Left ventricle myocardium inferior (tissue), 1 donor: ENCODE results near the gene TMTC1. TPM values are rescaled to one million over a fixed set of nuclear protein-coding genes. Genes with fewer than 3 reads are reported as not detected.
A peak's percentile ranks its signal among the peaks of the same experiment; 100 is the strongest.

Experiments used
- DNase-seq: peaks from one replicate; pipeline ENCODE4 v3.0.0-alpha.2; 2020
- H3K27ac ChIP-seq: fragments of 200-600 bp; replicated peaks from 2 replicates; pipeline ENCODE4 v1.8.0; 2021
- H3K27me3 ChIP-seq: fragments of 200-600 bp; 2 replicates; pipeline ENCODE4 v1.8.0; 2021; ENCODE audit warnings: low read depth
- H3K36me3 ChIP-seq: fragments of 200-600 bp; 2 replicates; pipeline ENCODE4 v1.8.0; 2021
- H3K4me1 ChIP-seq: fragments of 200-600 bp; 2 replicates; pipeline ENCODE4 v1.8.0; 2021
- H3K4me3 ChIP-seq: fragments of 200-600 bp; 2 replicates; pipeline ENCODE4 v1.8.0; 2021; ENCODE audit warnings: mild to moderate bottlenecking, moderate library complexity
- H3K9me3 ChIP-seq: fragments of 200-600 bp; replicated peaks from 2 replicates; pipeline ENCODE4 v1.8.0; 2021
- intact Hi-C: fragments of 100-400 bp; cut with micrococcal nuclease; formaldehyde crosslinking; loops from one replicate; pipeline ENCODE4 v1.11.0; 2022
- total RNA-seq: library from RNA; stranded (reverse); fragmentation: NEBNext Ultra II Directional; extraction: Animal tissue kit (Norgen Biotek cat#: 25700); gene quantifications from one replicate; pipeline ENCODE4 v1.2.1, GENCODE V29; 2021
- TF ChIP-seq, protein P1 (sequence below): fragments of 200-600 bp; IDR thresholded peaks from 2 replicates; pipeline ENCODE4 v1.8.0; 2021; ENCODE audit warnings: antibody characterized with exemption, mild to moderate bottlenecking, borderline replicate concordance
- donor health status: DM: no; HTN: yes; CAD: no; lungs with severe emphysema.

The TMTC1 gene
- total RNA-seq, 1 donor from 2014 or later = 38.4 TPM

DNA sequence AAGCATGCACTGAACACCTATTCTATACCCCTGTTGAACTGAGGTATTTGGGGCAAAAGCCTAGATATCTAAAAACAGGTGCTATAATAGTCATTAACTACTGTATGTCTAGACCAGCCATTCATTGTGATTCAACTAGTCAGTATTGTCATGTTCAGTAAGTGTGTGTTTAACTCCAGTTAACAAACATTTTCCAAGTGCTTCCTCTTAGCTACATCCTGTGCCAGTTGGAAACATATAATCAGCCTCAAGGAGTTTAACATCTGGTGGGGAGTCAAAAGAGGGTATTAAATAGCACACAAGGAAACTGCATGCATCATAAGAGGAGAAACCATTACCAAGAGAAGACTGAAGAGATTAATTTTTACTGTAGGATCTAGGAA, 20.4 kb downstream of the TMTC1 start:
- H3K9me3 ChIP-seq = no peaks in the 10 kb centered on the region
- H3K27ac ChIP-seq = peak overlapping the region; percentile 61
- intact Hi-C loops = no loop called here
- TF ChIP-seq, protein P1, sequence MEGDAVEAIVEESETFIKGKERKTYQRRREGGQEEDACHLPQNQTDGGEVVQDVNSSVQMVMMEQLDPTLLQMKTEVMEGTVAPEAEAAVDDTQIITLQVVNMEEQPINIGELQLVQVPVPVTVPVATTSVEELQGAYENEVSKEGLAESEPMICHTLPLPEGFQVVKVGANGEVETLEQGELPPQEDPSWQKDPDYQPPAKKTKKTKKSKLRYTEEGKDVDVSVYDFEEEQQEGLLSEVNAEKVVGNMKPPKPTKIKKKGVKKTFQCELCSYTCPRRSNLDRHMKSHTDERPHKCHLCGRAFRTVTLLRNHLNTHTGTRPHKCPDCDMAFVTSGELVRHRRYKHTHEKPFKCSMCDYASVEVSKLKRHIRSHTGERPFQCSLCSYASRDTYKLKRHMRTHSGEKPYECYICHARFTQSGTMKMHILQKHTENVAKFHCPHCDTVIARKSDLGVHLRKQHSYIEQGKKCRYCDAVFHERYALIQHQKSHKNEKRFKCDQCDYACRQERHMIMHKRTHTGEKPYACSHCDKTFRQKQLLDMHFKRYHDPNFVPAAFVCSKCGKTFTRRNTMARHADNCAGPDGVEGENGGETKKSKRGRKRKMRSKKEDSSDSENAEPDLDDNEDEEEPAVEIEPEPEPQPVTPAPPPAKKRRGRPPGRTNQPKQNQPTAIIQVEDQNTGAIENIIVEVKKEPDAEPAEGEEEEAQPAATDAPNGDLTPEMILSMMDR = no peak
- H3K36me3 ChIP-seq = peaks cover 33% of the 10 kb centered on the region
- H3K4me3 ChIP-seq = no peak overlapping the region
- no peak for DNase-seq
- peaks cover 39% of the 10 kb centered on the region for H3K4me1 ChIP-seq
- H3K27me3 ChIP-seq = no peaks in the 10 kb centered on the region

DNA sequence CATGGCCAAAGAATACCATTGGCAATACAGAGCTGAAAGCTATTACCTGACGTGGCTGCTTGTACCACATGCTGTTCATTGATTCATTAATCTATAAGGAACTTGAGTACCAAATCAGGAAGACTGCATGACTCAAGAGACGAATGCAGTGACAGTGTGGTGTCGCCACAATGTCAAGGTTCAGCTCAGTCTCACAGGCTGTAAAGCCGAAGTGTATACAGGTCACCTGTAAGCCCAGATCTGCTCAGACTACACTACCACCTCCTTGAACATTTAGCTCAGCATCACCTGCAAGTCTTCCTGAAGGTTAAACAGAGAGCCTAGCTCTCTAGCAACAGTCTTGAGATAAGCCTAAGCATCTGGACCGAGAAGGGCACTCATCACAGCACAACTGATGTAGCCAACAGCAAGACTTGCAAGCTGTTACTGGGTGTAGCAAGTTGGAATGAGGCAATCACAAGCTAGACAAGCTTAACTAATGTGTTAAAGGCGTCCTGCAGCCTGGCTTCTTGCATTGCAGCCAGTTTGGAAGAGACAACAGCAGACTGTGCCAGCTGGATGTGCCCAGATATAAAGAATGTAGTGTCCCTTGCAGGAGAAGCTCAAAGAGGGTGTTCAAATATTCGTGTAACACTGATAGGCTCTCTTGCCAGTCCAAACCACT, 21.0 kb downstream of the TMTC1 start:
- peaks cover 34% of the 10 kb centered on the region for H3K4me1 ChIP-seq
- no peak overlapping the region for H3K4me3 ChIP-seq
- peaks cover 38% of the 10 kb centered on the region for H3K36me3 ChIP-seq
- TF ChIP-seq, protein P1 = no peak
- H3K27ac ChIP-seq = peak overlapping the region; percentile 61
- intact Hi-C loops = no loop called here
- no peaks in the 10 kb centered on the region for H3K27me3 ChIP-seq
- peak; percentile 64 for DNase-seq
- H3K9me3 ChIP-seq = no peaks in the 10 kb centered on the region

DNA sequence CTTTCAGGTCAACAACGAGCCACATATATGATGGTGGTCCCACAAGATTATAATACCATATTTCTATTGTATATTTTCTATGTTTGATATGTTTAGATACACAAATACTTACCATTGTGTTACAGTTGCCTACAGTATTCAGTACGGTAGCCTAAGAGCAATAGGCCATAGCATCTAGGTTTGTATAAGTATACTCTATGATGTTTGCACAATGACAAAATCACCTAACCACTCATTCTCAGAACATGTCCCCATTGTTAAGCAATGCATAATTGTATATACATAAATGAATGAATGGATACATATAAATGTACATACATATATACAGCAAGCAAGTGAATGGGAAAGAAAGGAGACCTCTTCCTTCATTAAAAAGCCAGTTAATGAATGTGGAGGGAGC, 23.8 kb downstream of the TMTC1 start:
- Histone ChIP-seq H3K27me3 (no peaks in the 10 kb centered on the region), H3K4me3 (no peak overlapping the region), H3K36me3 (peaks cover 41% of the 10 kb centered on the region), H3K27ac (no peak overlapping the region), H3K9me3 (no peaks in the 10 kb centered on the region), H3K4me1 (peaks cover 40% of the 10 kb centered on the region)
- TF ChIP-seq, protein P1 = no peak
- DNase-seq = no peak
- intact Hi-C loops = no loop called here

DNA sequence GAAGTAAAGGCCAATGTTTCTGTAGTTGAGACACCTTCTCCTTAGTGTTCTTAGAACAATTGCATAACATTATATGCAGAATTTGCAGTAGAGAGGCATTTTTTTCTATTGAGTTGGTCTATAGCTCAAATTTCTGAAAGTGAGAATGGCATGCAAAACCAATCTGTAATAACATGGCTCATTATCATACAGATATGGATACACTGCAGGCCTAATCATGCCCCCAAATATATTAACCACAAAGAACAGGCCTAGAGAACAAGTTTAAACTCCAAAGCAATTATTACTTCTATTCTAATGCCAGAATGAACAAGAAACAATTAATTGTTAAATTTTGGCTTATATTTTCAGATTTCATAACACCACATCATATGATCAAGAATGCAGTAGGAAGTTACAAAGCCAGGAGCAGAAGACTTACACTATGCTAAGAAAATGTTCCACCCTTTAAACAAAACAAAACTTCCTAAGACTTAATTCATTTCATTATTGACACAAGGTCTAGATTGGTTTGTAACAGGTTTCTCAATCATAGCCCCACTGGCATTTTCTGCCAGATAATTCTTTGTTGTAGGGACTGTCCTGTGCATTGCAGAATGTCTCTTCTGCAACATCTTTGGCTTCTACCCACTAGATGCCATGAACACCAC, 26.9 kb downstream of the TMTC1 start:
- H3K27me3 ChIP-seq = no peaks in the 10 kb centered on the region
- no peak overlapping the region for H3K27ac ChIP-seq
- DNase-seq = no peak
- H3K4me3 ChIP-seq = no peak overlapping the region
- no peaks in the 10 kb centered on the region for H3K9me3 ChIP-seq
- intact Hi-C loops = no loop called here
- peaks cover 28% of the 10 kb centered on the region for H3K4me1 ChIP-seq
- peaks cover 58% of the 10 kb centered on the region for H3K36me3 ChIP-seq
- TF ChIP-seq, protein P1 = no peak

DNA sequence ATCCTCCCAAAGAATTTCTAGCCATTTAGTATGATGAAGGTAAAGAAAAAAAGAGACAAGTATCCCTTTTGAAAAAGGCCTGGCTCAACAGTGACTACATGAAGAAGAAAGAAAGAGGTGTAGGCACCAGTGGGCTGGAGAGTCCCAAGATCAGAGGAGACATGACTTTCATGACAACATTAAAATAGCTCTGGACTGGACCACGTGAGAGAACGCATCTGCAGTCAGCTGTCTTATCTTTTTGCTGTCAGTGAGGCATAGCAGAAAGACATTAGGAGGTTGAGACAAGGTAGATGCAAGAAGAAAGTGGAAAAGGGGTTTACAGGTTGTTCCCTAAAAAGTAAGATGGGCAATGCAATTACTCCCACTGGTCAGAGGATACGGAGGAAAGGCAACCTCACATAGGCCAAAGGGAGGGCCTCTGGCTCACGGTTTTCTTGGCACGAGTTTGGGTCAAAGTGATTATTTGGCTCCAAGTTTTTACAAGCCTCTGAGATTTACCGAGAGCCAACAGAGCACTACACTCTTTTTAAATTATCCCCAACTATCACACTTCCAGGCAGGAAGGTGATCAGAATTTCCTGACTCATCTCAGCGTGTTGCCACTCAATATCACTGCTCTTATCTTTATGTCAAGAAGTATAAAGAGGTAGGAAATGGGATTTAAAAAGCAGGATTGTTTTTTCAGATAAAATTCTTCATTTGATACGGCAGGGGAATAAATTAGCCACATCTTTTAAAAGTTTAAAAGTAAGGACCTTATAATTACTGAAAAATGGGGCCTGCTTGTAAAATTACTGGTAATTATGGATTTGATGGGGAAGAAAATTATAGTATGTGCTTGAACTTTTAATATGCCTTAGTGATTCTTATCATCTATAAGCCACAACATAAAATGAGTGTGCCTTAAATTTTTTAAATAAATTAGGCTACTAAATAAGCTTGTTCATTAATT, 29.2 kb downstream of the TMTC1 start:
- H3K27ac ChIP-seq = peak overlapping the region; percentile 70
- TF ChIP-seq, protein P1 = no peak
- H3K9me3 ChIP-seq = no peaks in the 10 kb centered on the region
- no peak for DNase-seq
- H3K4me3 ChIP-seq = no peak overlapping the region
- intact Hi-C loops = no loop called here
- H3K36me3 ChIP-seq = peaks cover 74% of the 10 kb centered on the region
- H3K27me3 ChIP-seq = no peaks in the 10 kb centered on the region
- H3K4me1 ChIP-seq = peaks cover 40% of the 10 kb centered on the region
